Upper lobe of left lung (tissue), 4 donors: ENCODE measurements around the gene GNA14.

Experiments used
- EP300 ChIP-seq, 4 donors: sonication (generic); formaldehyde crosslinking; IDR thresholded peaks; one replicate each; pipeline ENCODE4 v1.5.1; 2017; ENCODE audit warnings: antibody characterized with exemption in 4 of 4, control low read depth in 2 of 4
- POLR2A ChIP-seq, 4 donors: fragments of 450-650 bp; IDR thresholded peaks; one replicate each; pipeline ENCODE4 v1.5.1; 2016 to 2017; ENCODE audit warnings: antibody characterized with exemption in 4 of 4, mild to moderate bottlenecking in 2 of 4
- TF ChIP-seq, protein P1 (sequence below), 6 experiments: fragments of 450-650 bp in 4 of 6; fragments of 200-600 bp in 2 of 6; sonication (generic) in 2 of 6; IDR thresholded peaks; one replicate each; pipeline ENCODE4 v1.5.1; 2016 to 2019; ENCODE audit warnings: antibody characterized with exemption in 6 of 6

DNA sequence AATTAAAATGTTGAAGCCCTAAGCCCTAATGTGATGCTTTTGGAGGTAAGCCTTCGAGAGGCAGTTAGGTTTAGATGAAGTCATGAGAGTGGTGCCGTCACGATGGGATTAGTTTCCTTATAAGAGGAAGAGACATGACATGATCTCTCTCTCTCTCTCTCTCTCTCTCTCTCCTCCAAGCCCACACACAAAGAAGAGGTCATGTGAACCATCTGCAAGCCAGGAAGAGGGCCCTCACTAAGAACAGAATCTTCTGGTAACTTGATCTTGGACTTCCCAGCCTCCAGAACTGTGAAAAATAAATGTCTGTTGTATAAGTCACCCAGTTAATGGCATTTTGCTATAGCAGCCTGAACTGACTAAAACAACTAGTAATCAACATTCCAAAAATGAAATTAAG is 175.5 kb downstream of the GNA14 start:
- TF ChIP-seq, protein P1, sequence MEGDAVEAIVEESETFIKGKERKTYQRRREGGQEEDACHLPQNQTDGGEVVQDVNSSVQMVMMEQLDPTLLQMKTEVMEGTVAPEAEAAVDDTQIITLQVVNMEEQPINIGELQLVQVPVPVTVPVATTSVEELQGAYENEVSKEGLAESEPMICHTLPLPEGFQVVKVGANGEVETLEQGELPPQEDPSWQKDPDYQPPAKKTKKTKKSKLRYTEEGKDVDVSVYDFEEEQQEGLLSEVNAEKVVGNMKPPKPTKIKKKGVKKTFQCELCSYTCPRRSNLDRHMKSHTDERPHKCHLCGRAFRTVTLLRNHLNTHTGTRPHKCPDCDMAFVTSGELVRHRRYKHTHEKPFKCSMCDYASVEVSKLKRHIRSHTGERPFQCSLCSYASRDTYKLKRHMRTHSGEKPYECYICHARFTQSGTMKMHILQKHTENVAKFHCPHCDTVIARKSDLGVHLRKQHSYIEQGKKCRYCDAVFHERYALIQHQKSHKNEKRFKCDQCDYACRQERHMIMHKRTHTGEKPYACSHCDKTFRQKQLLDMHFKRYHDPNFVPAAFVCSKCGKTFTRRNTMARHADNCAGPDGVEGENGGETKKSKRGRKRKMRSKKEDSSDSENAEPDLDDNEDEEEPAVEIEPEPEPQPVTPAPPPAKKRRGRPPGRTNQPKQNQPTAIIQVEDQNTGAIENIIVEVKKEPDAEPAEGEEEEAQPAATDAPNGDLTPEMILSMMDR (IDR thresholded peaks at IDR 0.05): no peak
- TF ChIP-seq EP300 (IDR thresholded peaks at IDR 0.05) (no peak), POLR2A (IDR thresholded peaks at IDR 0.05) (no peak)
